Measurements from ENCODE around the gene PLCD3. TPM values are rescaled to one million over a fixed set of nuclear protein-coding genes. Genes with fewer than 3 reads are reported as not detected.
A peak's percentile ranks its signal among the peaks of the same experiment; 100 is the strongest.

The PLCD3 gene
- total RNA-seq, 2 experiments from 2014 or later: 3.0 to 4.1 TPM

GRCh38 chr17:45081047-45081703 lies 51.1 kb downstream of the PLCD3 start:
- POLR2A ChIA-PET: no interaction called here
- DNase-seq: no peak
- no peaks in the 10 kb centered on the region for H3K27me3 Mint-ChIP-seq
- no peak overlapping the region for H3K4me3 Mint-ChIP-seq
- no peaks in the 10 kb centered on the region for H3K9me3 Mint-ChIP-seq
- H3K4me1 Mint-ChIP-seq: peaks cover 11% of the 10 kb centered on the region
- no peak overlapping the region for H3K27ac Mint-ChIP-seq
- CTCF ChIA-PET: no interaction called here
- peaks cover 20% of the 10 kb centered on the region for H3K36me3 Mint-ChIP-seq (ENCODE audit: low read depth)

DNA sequence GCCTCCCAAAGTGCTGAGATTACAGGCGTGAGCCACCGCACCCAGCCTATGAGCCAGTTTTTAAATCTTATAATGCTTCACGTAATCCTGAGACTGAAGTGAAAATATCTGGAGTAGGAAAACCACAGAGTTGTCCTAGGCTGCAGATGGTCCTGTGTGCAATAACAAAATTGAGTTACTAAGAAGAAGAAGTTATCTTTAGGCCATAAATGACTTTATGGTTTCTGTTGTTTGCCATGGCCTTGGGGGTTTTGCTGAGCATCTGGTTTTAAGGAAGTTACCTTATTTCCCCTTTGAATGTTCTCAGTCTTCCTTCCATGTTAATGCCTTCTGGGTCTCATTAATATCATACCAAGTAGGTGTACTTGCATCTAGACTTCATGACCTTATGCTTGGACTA lies 54.7 kb downstream of the PLCD3 start:
- CTCF ChIA-PET: no interaction called here

GRCh38 chr17:45073414-45074070 lies 58.8 kb downstream of the PLCD3 start:
- POLR2A ChIA-PET: no interaction called here
- Mint-ChIP-seq H3K9me3 (no peaks in the 10 kb centered on the region), H3K27ac (no peak overlapping the region), H3K4me1 (peaks cover 18% of the 10 kb centered on the region), H3K36me3 (ENCODE audit: low read depth) (peaks cover 26% of the 10 kb centered on the region), H3K27me3 (no peaks in the 10 kb centered on the region), H3K4me3 (no peak overlapping the region)
- no peak for DNase-seq
- CTCF ChIA-PET: interaction anchor here (0.9 to 1.7 kb wide), 2 partner anchors 10 to 62 kb away, joined by 4 to 10 read pairs; partner anchors contain the start of gene ACBD4

More for the DNA sequence above, 54.7 kb downstream of the PLCD3 start:
- Mint-ChIP-seq H3K4me3 (no peak overlapping the region), H3K4me1 (peaks cover 20% of the 10 kb centered on the region), H3K27ac (no peak overlapping the region), H3K27me3 (no peaks in the 10 kb centered on the region), H3K36me3 (ENCODE audit: low read depth) (peaks cover 29% of the 10 kb centered on the region), H3K9me3 (no peaks in the 10 kb centered on the region)
- DNase-seq: no peak
- POLR2A ChIA-PET: no interaction called here

DNA sequence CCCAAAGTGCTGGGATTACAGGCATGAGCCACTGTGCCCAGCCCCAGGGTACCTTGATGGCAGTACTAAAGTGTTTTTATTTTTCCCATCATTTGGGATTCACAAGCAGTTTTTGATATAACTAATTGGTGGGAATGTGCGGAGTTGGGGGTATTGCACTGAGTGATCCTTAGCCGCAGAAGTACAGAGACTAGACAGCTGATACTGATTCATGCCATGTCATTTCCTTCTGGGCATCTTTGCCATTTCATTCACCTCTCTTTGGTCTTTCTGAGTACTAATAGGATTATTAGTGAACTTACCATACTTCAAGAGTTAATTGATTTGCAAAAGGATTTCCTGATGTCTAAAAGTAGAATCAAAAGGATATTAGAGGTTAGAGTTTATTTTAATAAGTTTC lies 61.5 kb downstream of the PLCD3 start:
- DNase-seq: no peak
- H3K27me3 Mint-ChIP-seq: no peaks in the 10 kb centered on the region
- peaks cover 11% of the 10 kb centered on the region for H3K4me1 Mint-ChIP-seq
- POLR2A ChIA-PET: no interaction called here
- CTCF ChIA-PET: no interaction called here
- H3K4me3 Mint-ChIP-seq: no peak overlapping the region
- peaks cover 29% of the 10 kb centered on the region for H3K36me3 Mint-ChIP-seq (ENCODE audit: low read depth)
- H3K9me3 Mint-ChIP-seq: no peaks in the 10 kb centered on the region
- H3K27ac Mint-ChIP-seq: peak overlapping the region; percentile 5

- no peak for DNase-seq
- peaks cover 13% of the 10 kb centered on the region for H3K4me1 Mint-ChIP-seq
- no peaks in the 10 kb centered on the region for H3K9me3 Mint-ChIP-seq
- ChIA-PET CTCF (no interaction called here), POLR2A (no interaction called here)
- no peak overlapping the region for H3K4me3 Mint-ChIP-seq
- no peaks in the 10 kb centered on the region for H3K27me3 Mint-ChIP-seq
- peaks cover 29% of the 10 kb centered on the region for H3K36me3 Mint-ChIP-seq (ENCODE audit: low read depth)
- H3K27ac Mint-ChIP-seq: no peak overlapping the region
Observed at GRCh38 chr17:45070001-45070400, 62.3 kb downstream of the PLCD3 start.

DNA sequence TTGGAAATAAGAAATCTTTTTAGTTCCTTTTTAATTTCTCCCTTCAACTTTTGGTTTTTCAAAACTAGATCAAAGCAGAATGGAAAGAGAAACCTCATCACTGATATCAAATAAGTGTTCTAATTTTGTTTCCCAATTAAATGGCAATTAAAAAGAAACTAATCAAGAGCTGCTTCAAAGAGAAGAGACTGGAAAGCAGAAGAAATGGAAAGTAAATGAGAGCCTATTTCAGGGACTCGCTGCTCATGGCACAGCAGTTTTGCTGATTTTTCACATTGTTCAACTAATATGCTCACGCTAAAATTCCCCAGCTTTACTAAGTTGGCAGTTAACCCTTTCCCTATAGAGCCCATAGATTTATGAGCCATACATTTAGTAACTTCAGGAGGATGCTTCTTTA lies 64.7 kb downstream of the PLCD3 start:
- no peak for DNase-seq
- H3K9me3 Mint-ChIP-seq: no peaks in the 10 kb centered on the region
- no peaks in the 10 kb centered on the region for H3K27me3 Mint-ChIP-seq
- ChIA-PET POLR2A (no interaction called here), CTCF (interaction anchor here (0.6 to 3.2 kb wide), 4 partner anchors 9 to 130 kb away, joined by 3 to 11 read pairs (median 4); partner anchors contain the start of gene ACBD4)
- H3K36me3 Mint-ChIP-seq (ENCODE audit: low read depth): peaks cover 26% of the 10 kb centered on the region
- no peak overlapping the region for H3K4me3 Mint-ChIP-seq
- H3K27ac Mint-ChIP-seq: no peak overlapping the region
- H3K4me1 Mint-ChIP-seq: peaks cover 22% of the 10 kb centered on the region

GRCh38 chr17:45063198-45063597 lies 69.1 kb downstream of the PLCD3 start:
- Mint-ChIP-seq H3K36me3 (ENCODE audit: low read depth) (peaks cover 34% of the 10 kb centered on the region), H3K27ac (peak overlapping the region; percentile 60), H3K4me3 (peak overlapping the region; percentile 34), H3K4me1 (peaks cover 43% of the 10 kb centered on the region), H3K27me3 (no peaks in the 10 kb centered on the region), H3K9me3 (no peaks in the 10 kb centered on the region)
- no peak for DNase-seq
- ChIA-PET POLR2A (interaction anchor here (0.6 to 1.3 kb wide), 3 partner anchors 85 to 1640 kb away, joined by 3 to 6 read pairs (median 3); partner anchors contain the start of gene HEXIM1), CTCF (interaction anchor here (0.7 to 5.0 kb wide), 3 partner anchors 11 to 72 kb away, joined by 3 to 26 read pairs (median 10); partner anchors contain the start of gene ACBD4)

DNA sequence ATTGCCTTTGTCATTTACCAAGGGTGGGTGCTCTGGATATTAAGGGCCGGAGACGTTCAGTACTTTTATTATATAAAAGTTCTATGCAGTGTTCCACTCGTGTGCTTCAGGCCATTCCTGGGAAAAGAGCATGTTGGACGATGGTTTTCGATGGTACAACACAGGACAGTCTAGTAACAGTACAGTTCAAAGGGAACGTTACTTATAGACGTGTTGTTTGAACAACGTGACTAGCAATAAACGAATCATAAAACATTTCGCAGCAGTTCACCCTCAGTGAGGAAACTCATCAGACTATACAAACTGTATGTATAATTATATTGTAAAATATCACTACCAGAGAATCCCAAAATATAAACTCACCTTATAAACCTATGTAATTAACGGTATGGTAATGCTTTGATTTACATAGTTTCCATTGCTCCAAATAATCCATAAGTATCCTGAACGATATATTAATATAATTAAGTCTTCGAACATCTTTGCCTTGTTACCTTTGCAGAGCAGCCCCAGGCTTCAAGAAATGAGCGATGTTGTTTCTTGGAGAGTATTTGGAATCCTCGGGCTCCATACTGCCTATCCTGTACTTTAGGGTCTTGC lies 70.6 kb downstream of the PLCD3 start:
- Mint-ChIP-seq H3K27ac (peak overlapping the region; percentile 100), H3K4me3 (peak overlapping the region; percentile 100), H3K9me3 (no peaks in the 10 kb centered on the region), H3K27me3 (no peaks in the 10 kb centered on the region), H3K4me1 (peaks cover 37% of the 10 kb centered on the region), H3K36me3 (ENCODE audit: low read depth) (peaks cover 29% of the 10 kb centered on the region)
- ChIA-PET CTCF (interaction anchor here (0.7 to 5.0 kb wide), 6 partner anchors 10 to 284 kb away, joined by 3 to 26 read pairs (median 3); partner anchors contain the start of gene ACBD4), POLR2A (interaction anchor here (0.6 to 2.2 kb wide), 3 partner anchors 11 to 12 kb away, joined by 3 to 11 read pairs (median 3); no protein-coding TSS in a partner anchor)
- no peak for DNase-seq

GRCh38 chr17:45060797-45061605 lies 71.3 kb downstream of the PLCD3 start, which contains the start of gene NMT1:
Gene NMT1, plus strand, starts transcription at chr17:45061317. Its CDS starts 13 bp downstream, at chr17:45061330.
- Mint-ChIP-seq H3K9me3 (no peaks in the 10 kb centered on the region), H3K27ac (peak within 1 kb of the TSS; percentile 100), H3K36me3 (ENCODE audit: low read depth) (peaks cover 29% of the 10 kb centered on the region), H3K4me3 (peak within 1 kb of the TSS; percentile 100), H3K27me3 (no peaks in the 10 kb centered on the region), H3K4me1 (peaks cover 40% of the 10 kb centered on the region)
- CTCF ChIA-PET: interaction anchor here (0.7 to 5.0 kb wide), 6 partner anchors 11 to 283 kb away, joined by 3 to 26 read pairs (median 4); partner anchors contain the start of gene ACBD4
- POLR2A ChIA-PET: interaction anchor here (0.6 to 2.2 kb wide), 2 partner anchors 10 to 12 kb away, joined by 3 to 11 read pairs; no protein-coding TSS in a partner anchor
- peak; percentile 98 for DNase-seq

DNA sequence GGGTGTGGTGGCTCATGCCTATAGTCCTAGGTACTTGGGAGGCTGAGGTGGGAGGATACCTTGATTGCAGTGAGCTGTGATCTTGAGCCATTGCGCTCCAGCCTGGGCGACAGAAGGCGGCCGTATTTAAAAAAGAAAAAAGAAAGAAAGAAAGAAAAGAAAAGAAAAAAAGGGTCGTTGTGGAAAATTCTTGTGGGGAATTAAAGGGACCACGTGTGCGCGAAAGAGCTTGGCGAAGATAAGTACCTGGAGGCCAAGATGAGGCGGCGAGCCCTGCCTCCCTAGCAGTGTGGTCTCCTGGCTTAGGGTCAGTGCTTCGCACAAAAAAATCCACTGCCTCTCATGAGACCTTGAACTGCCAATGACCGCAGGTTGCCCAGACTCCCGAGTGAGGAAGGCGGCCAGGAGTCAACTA lies 71.9 kb downstream of the PLCD3 start:
- Mint-ChIP-seq H3K4me1 (peaks cover 43% of the 10 kb centered on the region), H3K27ac (peak overlapping the region; percentile 100), H3K4me3 (peak overlapping the region; percentile 100), H3K27me3 (no peaks in the 10 kb centered on the region), H3K9me3 (no peaks in the 10 kb centered on the region), H3K36me3 (ENCODE audit: low read depth) (peaks cover 29% of the 10 kb centered on the region)
- ChIA-PET POLR2A (interaction anchor here (2.2 kb wide), 1 partner anchor 10 kb away, joined by 11 read pairs; no protein-coding TSS in a partner anchor), CTCF (interaction anchor here (0.9 to 5.0 kb wide), 4 partner anchors 11 to 75 kb away, joined by 3 to 26 read pairs (median 5); partner anchors contain the start of gene ACBD4)
- DNase-seq: no peak
